ENCODE data around the gene ADAMTS14. TPM values are rescaled to one million over a fixed set of nuclear protein-coding genes. Genes with fewer than 3 reads are reported as not detected.
"Not testable (repeated sequence)": the region's sequence is repeated elsewhere in the genome, so short reads cannot be mapped to it uniquely, and the experiment has no call there.

The ADAMTS14 gene
- polyA plus RNA-seq, 3 donors, result 0.05 TPM; not detected in 2

DNA sequence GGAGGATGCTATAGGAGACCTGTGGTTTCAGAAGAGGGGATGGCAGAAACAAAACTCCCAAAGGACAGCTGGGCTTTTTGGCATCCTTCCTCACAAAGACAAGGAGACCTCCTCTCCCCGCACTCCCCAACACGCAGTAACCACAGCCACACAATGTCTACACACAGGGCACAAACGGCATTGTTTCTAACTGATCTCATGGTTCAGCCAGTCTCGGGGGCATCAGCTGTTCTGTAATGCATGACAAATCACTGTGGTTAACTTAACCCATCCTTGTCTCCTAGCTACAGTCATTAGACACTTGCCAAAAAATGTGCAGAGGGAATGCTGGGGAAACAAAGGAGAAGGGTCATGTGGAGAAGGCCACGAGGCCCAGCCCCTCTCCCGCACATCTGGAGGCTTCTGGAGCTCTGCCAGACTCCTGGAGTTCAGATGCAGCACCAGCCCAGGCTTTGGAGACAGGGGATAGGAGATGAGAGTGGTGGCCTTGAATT, 7.6 kb upstream of the ADAMTS14 start:
- H3K36me3 Mint-ChIP-seq, result no peaks in the 10 kb centered on the region
- no peak for DNase-seq
- WGBS (ENCODE audit: insufficient coverage), result 31% methylated on average over 6 of the region's 6 CpGs
- H3K4me3 Mint-ChIP-seq, result no peak overlapping the region
- no peak overlapping the region for H3K9ac ChIP-seq (ENCODE audit: insufficient read depth, low read length, poor library complexity, severe bottlenecking)
- H3K27me3 Mint-ChIP-seq (ENCODE audit: low read depth in 3 of 3), result peaks cover 1 to 10% (median 2%) of the 10 kb centered on the region in 3 donors
- no peaks in the 10 kb centered on the region for H3K36me3 ChIP-seq (replicated peaks in 1 of 2; ENCODE audit: control insufficient read depth in 1 of 2, insufficient read depth in 2 of 2, low read length in 2 of 2)
- no peaks in the 10 kb centered on the region for H3K4me1 Mint-ChIP-seq
- intact Hi-C loops (cut with micrococcal nuclease), result no loop called here
- H3K4me2 ChIP-seq (replicated peaks; ENCODE audit: extremely low read depth, low read length, poor library complexity, severe bottlenecking), result no peak overlapping the region
- H3K4me3 ChIP-seq (replicated peaks in 1 of 3; ENCODE audit: low read depth in 2 of 3, low read length in 3 of 3), result no peak overlapping the region
- H3K9me3 Mint-ChIP-seq, result peaks cover 0 to 15% (median 3%) of the 10 kb centered on the region in 7 donors
- no peak overlapping the region for H3K27ac ChIP-seq (ENCODE audit: low read depth in 1 of 2, low read length in 2 of 2)
- H3K27ac Mint-ChIP-seq, result no peak overlapping the region
- no peaks in the 10 kb centered on the region for H3K9me3 ChIP-seq (replicated peaks in 1 of 2; ENCODE audit: control insufficient read depth in 1 of 2, insufficient read depth in 1 of 2, low read length in 2 of 2)
- H3K4me1 ChIP-seq (ENCODE audit: control insufficient read depth in 1 of 2, insufficient read depth in 2 of 2, low read length in 2 of 2), result no peaks in the 10 kb centered on the region
- no peaks in the 10 kb centered on the region for H4K20me1 ChIP-seq (ENCODE audit: insufficient read depth, low read length)
- no peak overlapping the region for H2AFZ ChIP-seq (ENCODE audit: insufficient read depth, low read depth, low read length, poor library complexity, severe bottlenecking)
- H3K79me2 ChIP-seq (ENCODE audit: insufficient read depth, low read length), result no peaks in the 10 kb centered on the region
- H3K27me3 ChIP-seq (ENCODE audit: control insufficient read depth in 2 of 2, insufficient read depth in 2 of 2, low read length in 2 of 2), result no peaks in the 10 kb centered on the region
- TF ChIP-seq, protein P1, sequence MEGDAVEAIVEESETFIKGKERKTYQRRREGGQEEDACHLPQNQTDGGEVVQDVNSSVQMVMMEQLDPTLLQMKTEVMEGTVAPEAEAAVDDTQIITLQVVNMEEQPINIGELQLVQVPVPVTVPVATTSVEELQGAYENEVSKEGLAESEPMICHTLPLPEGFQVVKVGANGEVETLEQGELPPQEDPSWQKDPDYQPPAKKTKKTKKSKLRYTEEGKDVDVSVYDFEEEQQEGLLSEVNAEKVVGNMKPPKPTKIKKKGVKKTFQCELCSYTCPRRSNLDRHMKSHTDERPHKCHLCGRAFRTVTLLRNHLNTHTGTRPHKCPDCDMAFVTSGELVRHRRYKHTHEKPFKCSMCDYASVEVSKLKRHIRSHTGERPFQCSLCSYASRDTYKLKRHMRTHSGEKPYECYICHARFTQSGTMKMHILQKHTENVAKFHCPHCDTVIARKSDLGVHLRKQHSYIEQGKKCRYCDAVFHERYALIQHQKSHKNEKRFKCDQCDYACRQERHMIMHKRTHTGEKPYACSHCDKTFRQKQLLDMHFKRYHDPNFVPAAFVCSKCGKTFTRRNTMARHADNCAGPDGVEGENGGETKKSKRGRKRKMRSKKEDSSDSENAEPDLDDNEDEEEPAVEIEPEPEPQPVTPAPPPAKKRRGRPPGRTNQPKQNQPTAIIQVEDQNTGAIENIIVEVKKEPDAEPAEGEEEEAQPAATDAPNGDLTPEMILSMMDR (IDR thresholded peaks at IDR 0.05), result no peak

DNA sequence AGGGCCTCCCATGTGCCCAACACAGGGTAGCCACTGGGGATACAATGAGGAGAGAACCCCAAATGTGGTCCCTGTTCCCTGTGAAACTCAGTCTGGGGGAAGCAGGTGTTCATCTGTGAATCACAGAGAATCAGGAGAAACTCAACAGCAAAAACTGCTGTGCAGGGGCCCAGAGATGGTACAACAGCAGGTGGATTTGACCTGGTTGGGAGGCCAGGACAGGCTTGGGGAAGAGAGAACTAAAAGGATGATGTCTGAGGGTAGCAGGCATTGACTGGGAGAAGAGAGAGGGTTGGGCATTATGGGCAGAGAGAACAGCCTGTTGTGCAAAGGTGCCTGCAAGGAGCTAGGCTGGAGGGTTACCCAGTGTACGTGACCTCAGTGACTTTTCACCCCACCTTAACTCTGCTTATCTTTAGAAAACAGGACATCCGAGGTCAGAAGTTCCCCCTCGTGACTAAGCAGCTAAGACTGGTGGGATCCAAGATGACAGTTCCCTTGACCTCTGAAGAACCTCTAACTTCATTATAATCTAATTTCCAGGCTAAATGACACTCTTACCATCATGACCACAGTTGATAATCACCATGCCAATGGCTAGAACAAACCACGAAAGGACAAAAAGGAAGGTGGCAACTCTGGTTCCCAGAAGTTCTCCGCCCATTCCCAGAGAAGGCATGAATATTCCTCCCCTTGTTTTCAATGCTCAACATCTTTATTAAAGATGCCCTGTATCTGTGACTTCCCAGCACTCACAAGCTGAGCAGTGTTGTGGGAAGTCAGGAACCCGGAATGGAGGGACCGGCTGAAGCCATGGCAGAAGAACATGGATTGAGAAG, 5.1 kb upstream of the ADAMTS14 start:
- WGBS (ENCODE audit: insufficient coverage), result 0% methylated on average over 3 of the region's 7 CpGs
- H2AFZ ChIP-seq (ENCODE audit: insufficient read depth, low read depth, low read length, poor library complexity, severe bottlenecking), result no peak overlapping the region
- no peaks in the 10 kb centered on the region for H4K20me1 ChIP-seq (ENCODE audit: insufficient read depth, low read length)
- no peak overlapping the region for H3K27ac ChIP-seq (ENCODE audit: low read depth in 1 of 2, low read length in 2 of 2)
- Mint-ChIP-seq H3K9me3 (peaks cover 0 to 17% (median 5%) of the 10 kb centered on the region in 7 donors), H3K36me3 (no peaks in the 10 kb centered on the region), H3K27ac (no peak overlapping the region), H3K27me3 (ENCODE audit: low read depth in 3 of 3) (peaks cover 10 to 22% (median 19%) of the 10 kb centered on the region in 3 donors), H3K4me1 (peaks cover 5% of the 10 kb centered on the region), H3K4me3 (no peak overlapping the region)
- no peaks in the 10 kb centered on the region for H3K36me3 ChIP-seq (replicated peaks in 1 of 2; ENCODE audit: control insufficient read depth in 1 of 2, insufficient read depth in 2 of 2, low read length in 2 of 2)
- peaks cover 2 to 4% of the 10 kb centered on the region in 2 donors for H3K4me1 ChIP-seq (ENCODE audit: control insufficient read depth in 1 of 2, insufficient read depth in 2 of 2, low read length in 2 of 2)
- H3K27me3 ChIP-seq (ENCODE audit: control insufficient read depth in 2 of 2, insufficient read depth in 2 of 2, low read length in 2 of 2), result peaks cover 8 to 10% of the 10 kb centered on the region in 2 donors
- no peak overlapping the region for H3K9ac ChIP-seq (ENCODE audit: insufficient read depth, low read length, poor library complexity, severe bottlenecking)
- H3K79me2 ChIP-seq (ENCODE audit: insufficient read depth, low read length), result no peaks in the 10 kb centered on the region
- H3K4me3 ChIP-seq (replicated peaks in 1 of 3; ENCODE audit: low read depth in 2 of 3, low read length in 3 of 3), result no peak overlapping the region
- TF ChIP-seq, protein P1 (IDR thresholded peaks at IDR 0.05), result no peak
- DNase-seq, result no peak
- no peaks in the 10 kb centered on the region for H3K9me3 ChIP-seq (replicated peaks in 1 of 2; ENCODE audit: control insufficient read depth in 1 of 2, insufficient read depth in 1 of 2, low read length in 2 of 2)
- intact Hi-C loops (cut with micrococcal nuclease), result no loop called here
- no peak overlapping the region for H3K4me2 ChIP-seq (replicated peaks; ENCODE audit: extremely low read depth, low read length, poor library complexity, severe bottlenecking)

DNA sequence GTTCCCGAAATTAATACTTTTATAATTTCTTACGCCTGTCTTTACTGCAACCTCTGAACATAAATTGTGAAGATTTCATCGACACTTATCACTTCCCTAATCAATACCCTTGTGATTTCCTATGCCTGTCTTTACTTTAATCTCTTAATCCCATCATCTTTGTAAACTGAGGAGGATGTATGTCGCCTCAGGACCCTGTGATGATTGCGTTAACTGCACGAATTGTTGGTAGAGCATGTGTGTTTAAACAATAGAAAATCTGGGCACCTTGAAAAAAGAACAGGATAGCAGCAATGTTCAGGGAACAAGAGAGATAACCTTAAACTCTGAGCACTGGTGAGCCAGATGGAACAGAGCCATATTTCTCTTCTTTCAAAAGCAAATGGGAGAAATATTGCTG, 4.5 kb upstream of the ADAMTS14 start:
- not testable (repeated sequence) for H3K4me1 Mint-ChIP-seq

More for the DNA sequence above, 4.5 kb upstream of the ADAMTS14 start:
- peaks cover 11 to 24% (median 19%) of the 10 kb centered on the region in 3 donors for H3K27me3 Mint-ChIP-seq (ENCODE audit: low read depth in 3 of 3)
- peaks cover 0 to 17% (median 5%) of the 10 kb centered on the region in 7 donors for H3K9me3 Mint-ChIP-seq
- DNase-seq; H3K4me2 ChIP-seq (replicated peaks; ENCODE audit: extremely low read depth, low read length, poor library complexity, severe bottlenecking); H3K4me3 ChIP-seq (replicated peaks in 1 of 3; ENCODE audit: low read depth in 2 of 3, low read length in 3 of 3); H3K36me3 ChIP-seq (replicated peaks in 1 of 2; ENCODE audit: control insufficient read depth in 1 of 2, insufficient read depth in 2 of 2, low read length in 2 of 2); H3K4me1 ChIP-seq (ENCODE audit: control insufficient read depth in 1 of 2, insufficient read depth in 2 of 2, low read length in 2 of 2); H3K9ac ChIP-seq (ENCODE audit: insufficient read depth, low read length, poor library complexity, severe bottlenecking); H3K79me2 ChIP-seq (ENCODE audit: insufficient read depth, low read length); H3K27ac Mint-ChIP-seq; intact Hi-C loops (cut with micrococcal nuclease); H2AFZ ChIP-seq (ENCODE audit: insufficient read depth, low read depth, low read length, poor library complexity, severe bottlenecking); H3K36me3 Mint-ChIP-seq; H3K9me3 ChIP-seq (replicated peaks in 1 of 2; ENCODE audit: control insufficient read depth in 1 of 2, insufficient read depth in 1 of 2, low read length in 2 of 2); H3K27ac ChIP-seq (ENCODE audit: low read depth in 1 of 2, low read length in 2 of 2); H4K20me1 ChIP-seq (ENCODE audit: insufficient read depth, low read length); H3K4me3 Mint-ChIP-seq: not testable (repeated sequence)
- H3K27me3 ChIP-seq (ENCODE audit: control insufficient read depth in 2 of 2, insufficient read depth in 2 of 2, low read length in 2 of 2), result peaks cover 8 to 11% of the 10 kb centered on the region in 2 donors
- no CpG with 5 or more reads among the region's 6 CpGs for WGBS (ENCODE audit: insufficient coverage)
